Stimulated activated naive CD8-positive, alpha-beta T cell treated with anti-CD3 and anti-CD28 coated beads, Interleukin-15, amount 100 ng/mL, for 72 hours (primary cell): ENCODE results near the gene DCTPP1.
"Not testable (repeated sequence)": the region's sequence is repeated elsewhere in the genome, so short reads cannot be mapped to it uniquely, and the experiment has no call there.

Experiments used
- ATAC-seq: fragments of 150-1000 bp; cut with Tn5 transposase; 2 replicates; pipeline ENCODE4 v1.10.0; 2021; ENCODE audit warnings: mild to moderate bottlenecking, moderate library complexity
- DNase-seq, 2 donors: peaks; one replicate each; pipeline ENCODE4 v3.0.0; 2021 to 2022
- H3K27ac Mint-ChIP-seq, 2 donors: one replicate each; pipeline ENCODE4 v1.8.0; 2022; ENCODE audit warnings: mild to moderate bottlenecking in 2 of 2, mixed read lengths in 2 of 2, moderate library complexity in 2 of 2
- H3K27me3 Mint-ChIP-seq: one replicate; pipeline ENCODE4 v1.8.0; 2022; ENCODE audit warnings: mixed read lengths
- H3K4me1 Mint-ChIP-seq: one replicate; pipeline ENCODE4 v1.8.0; 2022; ENCODE audit warnings: mild to moderate bottlenecking, mixed read lengths
- H3K4me3 Mint-ChIP-seq, 2 donors: one replicate each; pipeline ENCODE4 v1.8.0; 2022; ENCODE audit warnings: mild to moderate bottlenecking in 2 of 2, mixed read lengths in 2 of 2, moderate library complexity in 1 of 2
- H3K9me3 Mint-ChIP-seq, 2 donors: one replicate each; pipeline ENCODE4 v1.8.0; 2022; ENCODE audit warnings: mixed read lengths in 2 of 2

Gene DCTPP1

GRCh38 chr16:30429678-30430427, at the start of gene DCTPP1:
Gene DCTPP1 (minus strand): TSS chr16:30430030. CDS start chr16:30429980, 50 bp downstream.
- H3K27me3 Mint-ChIP-seq: no peaks in the 10 kb centered on the region
- H3K27ac Mint-ChIP-seq: no peak within 1 kb of the TSS
- no peak within 1 kb of the TSS for H3K4me3 Mint-ChIP-seq
- DNase-seq (peak; percentile 94 to 98), ATAC-seq (peak; percentile 98)
- peaks cover 23% of the 10 kb centered on the region for H3K4me1 Mint-ChIP-seq
- H3K9me3 Mint-ChIP-seq: no peaks in the 10 kb centered on the region

- no peak for ATAC-seq
- DNase-seq: no peak
- H3K27ac Mint-ChIP-seq: peak overlapping the region in 1 of 2 donors; percentile 88
- H3K9me3 Mint-ChIP-seq: no peaks in the 10 kb centered on the region
- peak overlapping the region; percentile 13 to 20 for H3K4me3 Mint-ChIP-seq
- H3K27me3 Mint-ChIP-seq: no peaks in the 10 kb centered on the region
- peaks cover 79% of the 10 kb centered on the region for H3K4me1 Mint-ChIP-seq
These were observed 49.1 kb upstream of the DCTPP1 start for GRCh38 chr16:30478766-30479478.

GRCh38 chr16:30477773-30478172, 47.9 kb upstream of the DCTPP1 start:
- DNase-seq: not testable (repeated sequence)

GRCh38 chr16:30476991-30477390, 47.2 kb upstream of the DCTPP1 start:
- DNase-seq (no peak), ATAC-seq (no peak)
- Mint-ChIP-seq H3K4me3 (peak overlapping the region; percentile 26 to 60), H3K4me1 (peaks cover 68% of the 10 kb centered on the region), H3K27me3 (no peaks in the 10 kb centered on the region), H3K27ac (peak overlapping the region; percentile 19 to 52), H3K9me3 (no peaks in the 10 kb centered on the region)

More at GRCh38 chr16:30477773-30478172, 47.9 kb upstream of the DCTPP1 start:
- H3K27ac Mint-ChIP-seq: peak overlapping the region; percentile 20 to 76
- H3K4me3 Mint-ChIP-seq: peak overlapping the region; percentile 60 to 66
- not testable (repeated sequence) for H3K27me3 Mint-ChIP-seq, ATAC-seq, H3K9me3 Mint-ChIP-seq
- peaks cover 70% of the 10 kb centered on the region for H3K4me1 Mint-ChIP-seq

DNA sequence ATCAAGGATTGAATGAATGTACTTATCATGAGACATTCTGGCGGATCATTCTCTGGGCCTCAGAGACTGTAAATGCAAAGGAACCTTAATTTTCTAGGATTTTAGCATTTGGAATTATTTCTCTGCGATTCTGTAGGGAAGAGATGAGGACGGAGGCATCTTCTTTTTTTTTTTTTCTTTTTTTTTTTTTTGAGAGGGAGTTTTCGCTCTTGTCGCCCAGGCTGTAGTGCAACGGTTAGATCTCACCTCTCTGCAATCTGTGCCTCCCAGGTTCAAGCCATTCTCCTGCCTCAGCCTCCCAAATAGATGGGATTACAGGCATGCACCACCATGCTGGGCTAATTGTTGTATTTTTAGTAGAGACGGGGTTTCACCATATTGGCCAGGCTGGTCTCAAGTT, 44.9 kb upstream of the DCTPP1 start:
- Mint-ChIP-seq H3K4me3 (peak overlapping the region; percentile 98 to 100), H3K27me3 (no peaks in the 10 kb centered on the region), H3K9me3 (no peaks in the 10 kb centered on the region), H3K4me1 (peaks cover 69% of the 10 kb centered on the region), H3K27ac (peak overlapping the region in 1 of 2 donors; percentile 87)
- ATAC-seq (no peak), DNase-seq (no peak)

GRCh38 chr16:30474074-30474452, 44.2 kb upstream of the DCTPP1 start:
- no peak for DNase-seq
- H3K4me1 Mint-ChIP-seq: peaks cover 72% of the 10 kb centered on the region
- H3K4me3 Mint-ChIP-seq: peak overlapping the region; percentile 98 to 100
- H3K27me3 Mint-ChIP-seq: no peaks in the 10 kb centered on the region
- no peak for ATAC-seq
- no peaks in the 10 kb centered on the region for H3K9me3 Mint-ChIP-seq
- peak overlapping the region in 1 of 2 donors; percentile 87 for H3K27ac Mint-ChIP-seq

GRCh38 chr16:30473231-30474073, 43.6 kb upstream of the DCTPP1 start:
- no peaks in the 10 kb centered on the region for H3K9me3 Mint-ChIP-seq
- peaks cover 67% of the 10 kb centered on the region for H3K4me1 Mint-ChIP-seq
- ATAC-seq (peak; percentile 70), DNase-seq (peak; percentile 70 to 83)
- peak overlapping the region; percentile 96 to 99 for H3K27ac Mint-ChIP-seq
- H3K27me3 Mint-ChIP-seq: no peaks in the 10 kb centered on the region
- peak overlapping the region; percentile 98 to 100 for H3K4me3 Mint-ChIP-seq

DNA sequence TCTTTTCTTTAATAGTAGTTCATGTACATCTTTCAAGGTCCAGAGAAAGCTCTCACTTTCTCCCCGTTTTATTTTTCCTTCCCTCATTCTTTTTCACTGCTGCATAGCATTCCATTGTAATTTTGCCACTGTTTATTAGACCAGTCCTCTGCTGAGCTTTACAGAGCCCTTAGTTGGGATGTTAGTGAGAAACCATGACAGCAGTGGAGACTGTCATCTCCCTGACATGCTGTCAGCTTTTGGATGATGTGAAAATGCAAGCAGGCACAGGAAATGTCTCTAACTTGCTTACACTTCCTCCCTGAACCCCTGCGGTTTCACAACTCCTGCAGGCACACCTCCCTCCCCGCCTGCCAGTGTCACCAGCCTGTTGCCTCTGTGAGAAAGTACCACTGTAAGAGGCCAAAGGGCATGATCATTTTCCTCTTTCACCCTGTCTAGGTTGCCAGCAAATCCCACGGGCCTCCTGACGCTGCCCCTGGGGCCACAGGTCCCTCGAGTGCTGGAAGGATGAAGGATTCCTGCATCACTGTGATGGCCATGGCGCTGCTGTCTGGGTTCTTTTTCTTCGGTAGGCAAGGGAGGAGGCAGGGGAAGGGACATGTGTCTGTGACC, 42.6 kb upstream of the DCTPP1 start, which contains the start of gene ITGAL:
ITGAL (plus strand) TSS at position 415 of the 615 bp plus-strand sequence; CDS start at position 511, 96 bp downstream.
- ATAC-seq: peak; percentile 75
- H3K27me3 Mint-ChIP-seq: no peaks in the 10 kb centered on the region
- peak; percentile 78 to 91 for DNase-seq
- peak within 1 kb of the TSS; percentile 98 to 100 for H3K4me3 Mint-ChIP-seq
- H3K9me3 Mint-ChIP-seq: no peaks in the 10 kb centered on the region
- H3K27ac Mint-ChIP-seq: peak within 1 kb of the TSS; percentile 96 to 99
- H3K4me1 Mint-ChIP-seq: peaks cover 63% of the 10 kb centered on the region

GRCh38 chr16:30470632-30470995, 40.8 kb upstream of the DCTPP1 start:
- ATAC-seq: no peak
- Mint-ChIP-seq H3K4me1 (peaks cover 66% of the 10 kb centered on the region), H3K9me3 (no peaks in the 10 kb centered on the region), H3K4me3 (peak overlapping the region in 1 of 2 donors; percentile 71), H3K27ac (peak overlapping the region; percentile 99 to 100), H3K27me3 (no peaks in the 10 kb centered on the region)
- DNase-seq: peak in 1 of 2 donors; percentile 24

GRCh38 chr16:30470170-30470512, 40.3 kb upstream of the DCTPP1 start:
- Mint-ChIP-seq H3K9me3 (no peaks in the 10 kb centered on the region), H3K4me1 (peaks cover 66% of the 10 kb centered on the region), H3K4me3 (peak overlapping the region; percentile 49 to 54), H3K27ac (peak overlapping the region; percentile 99 to 100), H3K27me3 (no peaks in the 10 kb centered on the region)
- DNase-seq (peak in 1 of 2 donors; percentile 27), ATAC-seq (peak; percentile 21)

DNA sequence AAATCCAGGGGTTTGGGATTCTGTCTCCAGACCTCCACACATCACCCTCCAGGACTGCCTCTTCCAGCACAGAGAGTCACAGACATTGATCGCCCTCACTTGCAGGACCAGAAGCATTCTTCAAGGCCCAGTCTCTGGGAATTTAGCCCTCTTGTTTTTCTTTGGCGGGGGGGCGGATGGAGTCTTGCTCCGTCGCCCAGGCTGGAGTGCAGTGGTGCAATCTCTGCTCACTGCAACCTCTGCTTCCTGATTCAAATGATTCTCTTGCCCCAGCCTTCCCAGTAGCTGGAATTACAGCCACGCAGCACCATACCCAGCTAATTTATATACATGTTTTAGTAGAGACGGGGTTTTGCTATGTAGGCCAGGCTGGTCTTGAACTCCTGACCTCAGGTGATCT, 34.2 kb upstream of the DCTPP1 start:
- Mint-ChIP-seq H3K9me3 (no peaks in the 10 kb centered on the region), H3K27ac (peak overlapping the region in 1 of 2 donors; percentile 48), H3K27me3 (no peaks in the 10 kb centered on the region)

GRCh38 chr16:30461426-30461825, 31.6 kb upstream of the DCTPP1 start:
- not testable (repeated sequence) for ATAC-seq, DNase-seq, H3K27ac Mint-ChIP-seq, H3K9me3 Mint-ChIP-seq, H3K27me3 Mint-ChIP-seq, H3K4me3 Mint-ChIP-seq
- peaks cover 86% of the 10 kb centered on the region for H3K4me1 Mint-ChIP-seq

More for the DNA sequence above, 34.2 kb upstream of the DCTPP1 start:
- Mint-ChIP-seq H3K4me3 (no peak overlapping the region), H3K4me1 (peaks cover 76% of the 10 kb centered on the region)
- ATAC-seq (no peak), DNase-seq (no peak)

GRCh38 chr16:30459456-30459855, 29.6 kb upstream of the DCTPP1 start:
- Mint-ChIP-seq H3K27ac (peak overlapping the region; percentile 97), H3K27me3 (no peaks in the 10 kb centered on the region), H3K4me3 (peak overlapping the region; percentile 69 to 76), H3K9me3 (no peaks in the 10 kb centered on the region), H3K4me1 (peaks cover 86% of the 10 kb centered on the region)
- DNase-seq: no peak
- no peak for ATAC-seq

DNA sequence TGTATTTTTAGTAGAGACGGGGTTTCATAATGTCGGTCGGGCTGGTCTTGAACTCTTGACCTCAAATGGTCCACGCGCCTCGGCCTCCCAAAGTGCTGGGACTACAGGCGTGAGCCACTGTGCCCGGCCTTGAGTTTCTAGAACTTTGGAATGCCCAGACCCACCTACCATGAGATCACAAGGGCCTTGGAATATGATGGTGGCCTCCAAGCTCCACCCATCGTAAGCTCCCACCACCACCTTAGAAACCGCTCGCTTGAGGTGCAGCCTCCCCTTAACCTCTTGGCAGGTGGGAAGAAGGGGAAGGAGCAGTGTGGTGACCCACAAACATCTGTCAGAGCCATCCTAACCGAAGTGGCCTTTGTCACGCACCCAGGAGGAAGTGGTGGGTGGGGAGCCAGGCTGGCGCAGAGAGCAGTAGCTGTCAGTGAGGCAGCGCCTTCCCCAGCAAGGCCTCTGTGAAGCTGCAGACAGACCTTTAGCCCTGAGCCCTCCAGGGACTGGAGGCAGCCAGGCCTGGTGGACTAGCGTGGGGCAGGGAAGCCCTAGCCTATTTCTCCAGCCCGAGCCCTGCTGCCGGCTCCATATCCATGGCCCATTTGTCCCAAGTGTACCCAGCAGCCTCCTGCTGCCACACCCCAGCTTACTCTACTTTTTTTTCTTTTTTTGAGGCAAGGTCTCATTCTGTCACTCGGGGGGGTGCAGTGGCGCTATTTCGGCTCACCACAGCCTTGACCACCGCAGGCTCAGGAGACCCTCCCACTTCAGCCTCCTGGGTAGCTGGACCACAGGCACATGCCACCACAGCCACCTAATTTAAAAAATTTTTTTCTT, 28.9 kb upstream of the DCTPP1 start:
- no peaks in the 10 kb centered on the region for H3K9me3 Mint-ChIP-seq
- ATAC-seq (peak; percentile 98), DNase-seq (peak; percentile 90 to 95)
- peak overlapping the region; percentile 97 for H3K27ac Mint-ChIP-seq
- H3K4me1 Mint-ChIP-seq: peaks cover 89% of the 10 kb centered on the region
- H3K27me3 Mint-ChIP-seq: no peaks in the 10 kb centered on the region
- H3K4me3 Mint-ChIP-seq: peak overlapping the region; percentile 69 to 76
